ENCODE results near the gene SIGLEC12. TPM values are rescaled to one million over a fixed set of nuclear protein-coding genes. Genes with fewer than 3 reads are reported as not detected.

The SIGLEC12 gene
- total and polyA plus RNA-seq, 9 of the 15 experiments (the other 6 are each of a cell fraction or from before 2014, with no cell fraction given) = 0.08 to 1.3 (median 0.54) TPM

- TF ChIP-seq ZNF431 (CRISPR knock-in tag; IDR thresholded peaks at IDR 0.05) = no peak
- no peak for TF ChIP-seq EWSR1 (IDR thresholded peaks at IDR 0.05; ENCODE audit: borderline replicate concordance, low read depth, partially characterized antibody)
- no peak for TF ChIP-seq SIN3B (IDR thresholded peaks at IDR 0.05; ENCODE audit: low read depth)
- no peak for TF ChIP-seq SRSF3 (IDR thresholded peaks at IDR 0.05; ENCODE audit: insufficient read depth, low read length)
- peak; percentile 81 for TF ChIP-seq ATF7 (IDR thresholded peaks at IDR 0.05)
- TF ChIP-seq, protein P1, sequence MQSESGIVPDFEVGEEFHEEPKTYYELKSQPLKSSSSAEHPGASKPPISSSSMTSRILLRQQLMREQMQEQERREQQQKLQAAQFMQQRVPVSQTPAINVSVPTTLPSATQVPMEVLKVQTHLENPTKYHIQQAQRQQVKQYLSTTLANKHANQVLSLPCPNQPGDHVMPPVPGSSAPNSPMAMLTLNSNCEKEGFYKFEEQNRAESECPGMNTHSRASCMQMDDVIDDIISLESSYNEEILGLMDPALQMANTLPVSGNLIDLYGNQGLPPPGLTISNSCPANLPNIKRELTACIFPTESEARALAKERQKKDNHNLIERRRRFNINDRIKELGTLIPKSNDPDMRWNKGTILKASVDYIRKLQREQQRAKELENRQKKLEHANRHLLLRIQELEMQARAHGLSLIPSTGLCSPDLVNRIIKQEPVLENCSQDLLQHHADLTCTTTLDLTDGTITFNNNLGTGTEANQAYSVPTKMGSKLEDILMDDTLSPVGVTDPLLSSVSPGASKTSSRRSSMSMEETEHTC (IDR thresholded peaks at IDR 0.05) = no peak
- no peak for TF ChIP-seq TCF7 (IDR thresholded peaks at IDR 0.05; ENCODE audit: borderline replicate concordance)
- no peak for TF ChIP-seq CHD4 (IDR thresholded peaks at IDR 0.05; ENCODE audit: insufficient read depth, insufficient replicate concordance, low read depth, low read length, poor library complexity, severe bottlenecking)
- no peak; a peak in 1 of 4 replicates for TF ChIP-seq FOXA3 (CRISPR knock-in tag; conservative IDR thresholded peaks at IDR 0.05 in 1 of 2, IDR thresholded peaks at IDR 0.05 in 1 of 2)
- TF ChIP-seq NFE2 (IDR thresholded peaks at IDR 0.05; ENCODE audit: low read depth) = peak; percentile 24; the same call in 1 of the 2 replicates
- TF ChIP-seq SFPQ (IDR thresholded peaks at IDR 0.05; ENCODE audit: low read depth, low read length) = no peak
- no peak for TF ChIP-seq GTF2B (IDR thresholded peaks at IDR 0.05; ENCODE audit: extremely low read depth, insufficient read length)
- TF ChIP-seq ETS2 (tag; IDR thresholded peaks at IDR 0.05; ENCODE audit: borderline replicate concordance, poor library complexity, severe bottlenecking) = no peak
- no peak for TF ChIP-seq FOS (IDR thresholded peaks at IDR 0.05; ENCODE audit: extremely low read depth, insufficient read length)
- TF ChIP-seq TFAP4 (CRISPR knock-in tag; IDR thresholded peaks at IDR 0.05; ENCODE audit: borderline replicate concordance) = peak; percentile 87
- no peak for TF ChIP-seq SNIP1 (IDR thresholded peaks at IDR 0.05; ENCODE audit: low read depth)
- TF ChIP-seq KAT8 (IDR thresholded peaks at IDR 0.05; ENCODE audit: low read depth) = 0 out of 2 replicates have a peak, but pooled peaks have one; percentile 11
- TF ChIP-seq MAZ (CRISPR knock-in tag; conservative IDR thresholded peaks at IDR 0.05 in 1 of 2, IDR thresholded peaks at IDR 0.05 in 1 of 2) = peak in 1 of 2 experiments; percentile 86; a peak in 3 of 4 replicates
- TF ChIP-seq ZKSCAN3 (CRISPR knock-in tag; IDR thresholded peaks at IDR 0.05) = no peak
- no peak for TF ChIP-seq SP2 (IDR thresholded peaks at IDR 0.05; ENCODE audit: extremely low read depth, low read depth, low read length, poor library complexity, severe bottlenecking)
- TF ChIP-seq ZNF717 (CRISPR knock-in tag; IDR thresholded peaks at IDR 0.05) = no peak
- TF ChIP-seq HDAC3 (IDR thresholded peaks at IDR 0.05; ENCODE audit: borderline replicate concordance, partially characterized antibody) = peak; percentile 81
Observed at GRCh38 chr19:51467864-51468544, 33.6 kb downstream of the SIGLEC12 start (continued).

Data from K562 (cell line).